GM19467 (cell line): Measurements from ENCODE around the gene HEY2.
"Not testable (repeated sequence)": the region's sequence is repeated elsewhere in the genome, so short reads cannot be mapped to it uniquely, and the experiment has no call there.

Source experiments
- ATAC-seq: cut with Tn5 transposase; IDR thresholded peaks from one replicate; pipeline ENCODE4 v1.9.1; 2021; ENCODE audit warnings: mild to moderate bottlenecking, moderate library complexity; ENCODE audit not compliant: unreplicated experiment

HEY2 gene

DNA sequence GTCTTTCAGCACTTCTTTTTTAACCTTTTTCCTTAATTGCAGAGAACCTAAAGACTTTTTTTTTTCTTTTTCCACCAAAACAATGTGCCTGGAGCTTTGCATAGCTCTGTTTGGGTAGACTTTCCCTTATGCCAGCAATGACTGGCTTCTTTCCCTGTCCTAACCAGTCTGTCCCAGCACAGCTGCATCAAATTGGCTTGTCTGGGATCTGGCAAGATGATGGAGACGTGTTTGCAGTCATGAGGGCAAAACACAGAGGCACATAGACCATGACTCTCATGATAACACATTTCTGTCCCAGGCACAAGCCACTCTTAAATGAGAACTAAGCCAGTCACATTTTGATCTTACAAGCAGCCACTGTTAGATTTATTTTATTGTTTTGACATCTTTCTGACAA, 16.5 kb downstream of the HEY2 start:
- ATAC-seq = no peak

DNA sequence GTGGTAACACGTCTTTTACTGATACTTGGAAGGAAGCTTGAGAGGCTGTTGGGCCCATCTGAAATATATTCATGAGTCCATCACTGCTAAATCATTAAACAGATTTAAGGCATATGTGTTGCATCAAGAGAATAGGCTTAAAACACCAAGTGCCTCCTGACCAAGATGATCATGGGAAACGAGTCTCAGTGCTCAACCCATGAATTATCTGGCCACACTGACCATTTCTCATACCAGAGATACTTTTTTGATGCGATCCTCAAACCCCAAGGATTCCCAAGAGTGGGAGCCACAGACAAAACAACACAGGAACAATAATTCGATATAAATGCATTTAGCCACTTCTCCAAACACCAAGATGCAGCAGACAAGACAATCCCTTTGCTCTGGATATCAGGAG, 17.2 kb downstream of the HEY2 start:
- no peak for ATAC-seq

DNA sequence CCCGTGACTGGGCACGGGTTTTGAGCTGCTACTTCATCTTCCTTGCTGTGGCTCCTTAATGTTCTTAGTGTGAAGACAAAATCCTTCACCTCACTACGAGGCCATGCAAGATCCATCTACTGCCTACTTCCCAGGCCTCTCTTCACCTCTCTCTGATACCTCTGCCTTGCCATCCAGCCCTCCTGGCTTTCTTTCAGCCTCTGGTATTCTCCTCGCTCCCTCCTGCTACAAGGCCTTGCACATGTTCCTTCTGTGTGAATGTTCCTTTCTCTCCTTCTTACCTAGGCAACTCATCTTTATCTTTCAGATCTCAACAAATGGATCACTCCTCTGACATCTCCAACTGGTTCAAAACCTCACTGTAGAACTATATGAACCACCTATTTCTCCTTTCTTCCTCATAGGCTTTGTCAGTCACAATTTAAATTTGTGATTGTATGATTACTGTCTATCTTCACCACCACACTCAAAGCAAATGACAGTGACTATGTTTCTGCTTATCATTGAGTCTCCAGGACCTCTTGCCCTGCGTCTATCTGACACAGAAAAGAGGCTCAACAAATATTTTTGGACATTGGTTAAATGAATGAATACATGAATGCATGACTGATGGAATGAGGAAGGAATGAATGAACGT, 19.8 kb downstream of the HEY2 start:
- ATAC-seq = no peak

DNA sequence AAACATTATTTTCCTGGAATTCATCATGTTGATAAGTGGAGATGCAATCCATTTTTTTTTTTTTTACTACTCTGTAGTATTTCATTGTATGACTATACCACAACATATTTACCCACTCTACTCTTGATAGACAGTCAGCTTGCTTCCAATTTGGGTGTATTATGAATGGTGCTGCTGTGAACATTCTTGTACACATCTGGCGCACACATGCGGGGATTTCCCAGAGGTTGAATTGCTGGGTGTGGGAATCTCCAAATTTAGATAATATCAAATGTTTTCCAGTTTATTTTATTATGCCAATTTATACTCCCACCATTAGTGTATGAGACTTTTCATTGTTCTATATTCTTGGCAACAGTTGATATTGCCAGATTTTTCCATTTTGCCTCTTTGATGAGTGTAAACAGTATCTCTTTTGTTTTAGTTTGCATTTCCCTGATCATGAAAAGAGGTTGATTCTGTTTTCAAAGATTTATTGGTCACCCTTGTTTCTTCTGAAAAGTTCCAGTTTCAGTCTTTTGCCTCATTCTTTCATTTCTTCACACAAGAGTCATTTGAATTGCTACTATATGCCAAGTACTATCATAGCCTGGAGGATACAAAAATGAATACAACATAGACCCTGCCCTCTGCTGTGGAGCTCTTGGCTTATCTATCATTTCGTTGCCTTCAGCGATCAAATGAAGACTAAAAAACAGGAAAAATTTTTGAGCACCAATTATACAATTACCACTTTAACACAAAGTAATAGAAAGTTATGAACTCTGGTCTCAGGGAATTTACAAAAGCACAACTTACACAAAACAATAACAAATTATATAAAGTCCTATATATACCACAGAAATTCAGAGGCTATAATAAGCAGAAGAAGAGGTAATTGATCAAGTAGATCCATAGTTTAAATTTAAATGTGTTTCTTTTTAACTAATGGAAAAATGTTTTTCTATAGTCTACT, 24.2 kb downstream of the HEY2 start:
- no peak for ATAC-seq

DNA sequence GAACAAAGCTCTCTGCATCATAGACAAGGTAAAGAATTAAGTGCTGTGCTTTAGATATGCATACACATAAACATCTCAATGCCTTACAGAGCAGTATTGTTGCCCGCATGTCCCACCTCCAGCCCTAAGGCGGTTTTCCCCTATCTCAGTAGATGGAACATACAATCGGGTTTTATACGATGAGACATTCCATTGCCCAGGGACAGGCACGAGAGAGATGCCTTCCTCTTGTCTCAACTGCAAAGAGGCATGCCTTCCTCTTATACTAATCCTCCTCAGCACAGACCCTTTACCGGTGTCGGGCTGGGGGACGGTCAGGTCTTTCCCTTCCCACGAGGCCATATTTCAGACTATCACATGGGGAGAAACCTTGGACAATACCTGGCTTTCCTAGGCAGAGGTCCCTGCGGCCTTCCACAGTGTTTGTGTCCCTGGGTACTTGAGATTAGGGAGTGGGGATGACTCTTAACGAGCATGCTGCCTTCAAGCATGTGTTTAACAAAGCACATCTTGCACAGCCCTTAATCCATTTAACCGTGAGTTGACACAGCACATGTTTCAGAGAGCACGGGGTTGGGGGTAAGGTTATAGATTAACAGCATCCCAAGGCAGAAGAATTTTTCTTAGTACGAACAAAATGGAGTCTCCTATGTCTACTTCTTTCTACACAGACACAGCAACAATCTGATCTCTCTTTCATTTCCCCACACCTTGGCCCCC, 26.8 kb downstream of the HEY2 start:
- not testable (repeated sequence) for ATAC-seq

DNA sequence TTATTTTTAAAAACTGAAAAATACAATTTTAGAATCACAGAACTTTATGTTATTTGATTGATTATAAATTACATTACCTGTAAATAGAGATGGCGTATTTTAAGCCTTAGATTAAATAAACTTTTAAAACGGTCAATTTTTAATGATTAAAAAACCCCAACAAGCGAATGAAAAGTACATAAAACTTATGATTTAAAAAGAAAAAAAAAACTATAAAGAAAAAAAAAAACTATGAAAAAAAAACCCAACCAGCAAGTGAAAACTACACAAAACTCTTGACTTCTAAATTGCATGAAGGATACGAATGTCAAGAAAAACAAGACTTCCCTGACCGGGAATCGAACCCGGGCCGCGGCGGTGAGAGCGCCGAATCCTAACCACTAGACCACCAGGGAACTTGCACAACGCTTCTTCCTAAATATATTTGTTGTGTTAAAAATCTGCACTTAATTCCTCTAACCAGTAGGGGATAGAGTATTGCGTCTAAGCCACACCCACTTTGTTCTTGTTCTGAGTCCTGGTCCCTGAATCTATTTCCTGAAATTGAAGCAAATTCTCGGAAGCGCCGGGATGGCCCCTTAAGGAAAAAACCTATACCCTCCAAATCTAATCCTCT, 30.6 kb downstream of the HEY2 start:
- peak; percentile 81 for ATAC-seq

DNA sequence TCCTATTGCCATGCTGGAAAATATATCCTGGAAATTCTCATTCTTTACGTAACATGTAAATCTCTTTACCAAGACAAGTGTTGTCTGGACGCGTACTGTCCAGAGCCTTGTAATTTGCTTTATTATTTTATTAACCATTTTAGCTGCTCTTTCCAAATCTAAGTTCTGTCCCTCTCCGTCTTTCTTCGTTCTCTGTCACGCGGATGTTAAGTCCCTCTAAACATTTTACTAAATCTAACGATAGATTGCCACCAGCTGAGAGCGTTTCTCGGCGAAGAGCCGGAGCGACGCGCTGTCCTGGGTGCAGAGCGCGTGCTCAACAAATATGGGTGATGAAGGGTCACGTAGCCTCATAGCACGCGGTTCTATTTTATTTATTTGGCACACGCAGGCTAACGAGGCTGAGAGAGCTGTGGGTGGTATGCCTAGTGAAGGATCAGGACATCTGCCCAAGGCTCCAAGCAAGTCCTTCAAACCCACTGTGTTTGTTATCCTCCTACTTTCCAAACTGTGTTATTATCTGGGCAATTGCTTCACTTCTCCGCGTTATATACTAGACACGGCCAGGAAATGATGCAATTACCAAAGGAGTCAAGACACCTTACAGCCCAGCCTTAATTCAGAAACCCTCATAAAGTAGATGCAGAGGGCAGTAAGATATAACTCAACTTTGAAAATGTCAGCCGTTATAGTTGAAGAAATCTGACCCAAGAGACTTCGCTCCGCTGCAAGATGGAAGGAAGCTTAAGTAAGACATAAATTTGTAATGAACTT, 31.3 kb downstream of the HEY2 start:
- ATAC-seq = peak; percentile 72

DNA sequence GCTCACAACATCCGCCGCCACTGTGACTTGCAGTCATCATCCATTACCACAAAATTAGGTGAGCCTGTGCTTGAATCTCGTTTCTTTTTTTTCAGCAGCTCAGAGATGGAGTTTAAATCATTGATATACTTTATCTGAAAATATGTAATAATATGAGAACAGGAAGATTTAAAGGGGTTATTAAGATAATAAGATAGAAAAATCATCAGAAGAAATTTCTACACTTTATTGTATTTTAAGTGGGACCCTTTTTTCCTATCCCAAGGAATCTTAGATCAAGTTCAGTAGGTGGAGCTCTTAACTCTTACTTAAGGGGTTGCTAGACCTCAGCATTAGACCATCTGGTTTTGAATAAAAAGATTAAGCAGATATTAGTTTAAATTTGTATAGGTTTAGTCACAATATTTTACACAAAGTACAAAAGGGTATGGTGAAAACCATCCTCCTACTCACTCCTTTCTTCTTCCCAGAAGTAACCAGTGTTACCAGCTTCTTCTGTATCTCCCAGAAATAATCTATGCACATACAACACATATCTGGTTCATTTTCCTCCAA, 32.0 kb downstream of the HEY2 start:
- ATAC-seq = peak; percentile 29

DNA sequence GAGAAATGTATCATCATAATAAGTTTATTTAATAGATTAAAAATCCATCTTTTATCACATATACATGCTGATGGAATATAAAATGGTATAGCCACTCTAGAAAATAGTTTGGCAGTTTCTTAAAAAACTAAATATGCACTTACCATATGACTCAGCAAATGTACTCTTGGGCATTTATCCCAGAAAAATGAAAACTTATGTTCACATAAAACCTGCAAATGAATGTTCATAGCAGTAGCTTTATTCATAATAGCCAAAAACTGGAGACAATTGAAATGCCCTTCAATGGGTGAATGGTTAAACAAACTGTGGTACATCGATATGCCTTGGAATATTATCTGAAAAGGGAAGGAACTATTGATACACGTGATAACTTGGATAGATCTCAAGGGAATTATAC, 34.9 kb downstream of the HEY2 start:
- ATAC-seq = no peak

DNA sequence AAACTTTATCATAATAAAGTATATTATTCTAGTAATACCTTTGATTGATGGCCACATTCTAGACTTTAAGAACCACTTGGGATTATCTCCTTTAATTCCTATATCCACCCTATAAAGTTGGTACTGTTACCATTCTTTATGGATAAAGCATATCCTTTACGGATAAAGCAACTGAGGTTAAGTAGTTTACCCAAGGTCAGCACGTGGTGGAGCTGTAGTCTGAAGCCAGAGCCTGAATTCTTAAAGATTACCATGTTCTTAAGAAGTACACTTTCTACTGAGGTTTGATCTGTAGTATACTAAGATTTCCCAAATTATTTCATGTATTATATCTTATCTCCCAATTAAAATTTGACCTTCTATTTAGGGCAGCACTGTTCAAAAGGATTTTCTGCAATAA, 38.4 kb downstream of the HEY2 start:
- no peak for ATAC-seq

DNA sequence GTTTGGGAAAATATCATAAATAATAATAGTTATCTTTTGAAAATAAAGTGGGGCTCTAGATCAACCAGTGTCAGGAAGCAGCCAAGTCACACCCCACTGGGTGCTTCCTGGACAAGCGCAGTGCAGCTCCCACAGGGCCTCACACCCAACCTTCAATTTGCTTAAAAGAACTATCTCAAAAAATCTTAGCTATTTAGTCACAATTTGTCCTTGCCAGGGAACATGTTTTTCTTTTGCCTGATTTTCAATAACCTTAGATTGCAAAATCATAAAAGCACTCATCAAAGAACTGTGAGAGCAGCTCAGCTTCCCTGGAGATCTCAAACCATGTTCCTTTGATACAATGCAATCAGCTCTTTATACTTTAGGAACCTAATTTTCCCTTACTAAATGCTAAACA, 39.7 kb downstream of the HEY2 start:
- no peak for ATAC-seq

DNA sequence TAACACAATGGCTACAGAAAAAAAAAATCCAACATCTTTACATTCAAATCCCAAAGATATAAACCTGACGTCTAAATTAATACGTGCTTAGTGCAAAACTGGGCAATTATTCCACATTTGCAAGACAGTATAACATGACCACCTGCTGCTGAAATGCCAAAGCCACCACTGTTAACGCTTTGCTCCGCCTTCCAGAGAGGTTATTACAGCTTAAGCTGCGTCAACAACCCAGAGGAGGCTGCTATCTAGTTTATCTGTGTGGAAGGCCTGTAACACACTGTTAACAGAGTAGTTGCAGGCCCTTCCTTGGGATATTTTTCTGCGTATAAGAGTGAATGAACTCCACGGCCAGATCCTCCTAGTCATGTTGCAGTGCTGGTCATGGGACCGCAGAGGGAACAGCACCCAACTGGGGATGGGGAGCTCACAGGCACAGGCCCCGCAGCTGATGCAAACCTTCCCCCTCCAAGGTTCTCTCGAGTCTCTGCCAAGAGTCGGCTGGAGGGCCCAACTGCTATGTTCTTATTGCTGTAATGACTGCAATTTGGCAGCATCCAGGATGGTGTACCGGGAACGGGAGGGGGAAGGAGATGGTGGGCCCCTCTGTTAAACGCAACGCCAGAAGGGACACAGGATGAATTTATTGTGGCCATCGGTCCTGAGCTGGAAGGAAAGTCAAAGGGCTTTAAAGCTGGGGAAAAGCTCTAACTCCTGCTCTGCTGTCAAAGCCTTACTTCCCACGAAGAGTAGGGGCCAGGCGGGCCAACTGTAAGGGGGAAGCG, 40.3 kb downstream of the HEY2 start:
- ATAC-seq = peak; percentile 29

DNA sequence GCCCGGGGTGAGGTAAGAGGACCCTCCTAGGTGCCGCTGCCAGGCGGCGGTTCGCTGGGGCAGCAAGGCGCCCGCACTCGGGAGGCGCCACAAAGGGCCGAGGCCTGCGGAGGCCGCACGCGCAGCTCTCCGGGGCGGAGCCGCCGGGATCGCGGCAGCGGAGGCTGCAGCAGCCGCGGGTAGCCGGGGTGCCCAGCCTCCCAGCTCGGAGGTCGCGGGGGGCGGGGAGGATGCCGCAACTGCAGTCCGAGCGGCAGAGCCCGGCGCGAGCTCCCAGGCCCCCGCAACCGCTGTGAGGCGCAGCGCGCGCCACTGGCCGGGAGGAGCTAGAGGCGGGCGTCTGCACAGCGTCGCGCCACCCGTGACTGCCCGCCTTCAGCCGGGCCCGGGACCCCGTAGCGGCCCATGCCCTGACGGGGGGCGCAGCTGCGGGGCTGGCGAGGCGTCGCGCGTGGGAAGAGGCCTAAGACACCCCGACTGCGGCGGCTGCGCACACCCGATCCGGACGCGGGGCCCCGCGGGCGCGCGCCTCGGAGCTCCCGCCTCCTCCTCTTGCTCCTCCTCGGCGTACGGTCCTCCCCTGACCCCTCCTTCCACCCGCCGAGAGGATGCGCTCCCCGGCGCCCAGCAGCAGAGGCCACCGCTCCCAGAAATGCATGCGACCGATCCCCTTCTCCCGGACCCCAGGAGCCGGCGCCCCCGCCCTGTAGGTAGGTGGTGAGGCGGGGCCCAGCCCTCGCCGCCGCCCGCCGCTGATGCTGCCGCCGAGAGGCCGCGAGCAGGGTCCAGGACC, 41.1 kb downstream of the HEY2 start, which contains the start of gene NCOA7:
NCOA7 (plus strand) TSS at position 603 of the 793 bp plus-strand sequence. CDS start 24,395 bp downstream, outside the sequence.
- ATAC-seq = peak; percentile 75

DNA sequence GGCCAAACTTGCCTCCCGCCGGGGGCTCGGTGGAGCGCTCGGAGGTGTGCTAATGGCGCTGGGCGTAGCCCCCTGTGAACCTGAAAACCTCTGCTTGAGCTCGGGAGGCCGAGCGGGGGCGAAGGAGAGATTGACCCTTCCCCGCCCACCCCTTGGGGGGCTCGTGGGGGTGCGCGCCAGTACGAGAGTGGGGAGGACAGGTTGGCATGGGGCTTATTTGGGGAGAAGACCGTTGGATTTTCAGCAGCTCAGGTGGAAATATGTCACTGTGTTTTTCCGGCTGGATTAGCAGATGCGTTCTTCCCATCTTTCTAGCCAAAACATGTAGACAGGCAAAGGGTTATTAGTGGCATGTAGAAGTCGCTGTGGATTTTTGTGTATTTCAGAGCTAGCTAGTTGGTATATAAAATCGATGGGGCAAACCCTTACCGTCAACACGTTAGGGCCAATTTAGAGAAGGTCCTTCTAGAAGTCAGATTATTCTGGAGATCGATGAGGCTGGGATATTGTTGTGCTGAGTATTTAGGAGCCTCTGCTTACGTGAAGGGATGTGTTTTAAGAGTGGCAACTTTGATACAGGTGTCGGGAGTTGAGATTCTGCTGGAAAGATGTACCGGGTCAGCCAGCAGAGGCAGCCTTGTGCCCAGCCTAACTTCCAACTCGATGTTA, 41.9 kb downstream of the HEY2 start:
- ATAC-seq = peak; percentile 31

DNA sequence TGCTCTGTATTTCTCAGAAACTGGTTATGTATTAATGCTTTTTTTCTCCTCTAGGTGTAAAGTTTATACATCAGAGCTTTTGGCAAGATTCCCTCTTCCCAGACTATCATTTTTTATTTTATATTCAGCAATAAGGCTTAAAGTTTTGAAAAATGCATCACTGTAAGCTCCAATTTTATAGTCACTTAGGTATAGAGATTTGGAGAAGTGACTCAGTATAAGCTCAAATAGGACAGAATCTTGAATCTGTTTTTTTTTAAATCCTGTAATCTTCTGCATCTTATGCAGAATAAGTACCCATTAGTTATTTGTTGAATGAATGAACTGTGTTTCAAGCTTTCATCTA, 42.4 kb downstream of the HEY2 start:
- no peak for ATAC-seq

DNA sequence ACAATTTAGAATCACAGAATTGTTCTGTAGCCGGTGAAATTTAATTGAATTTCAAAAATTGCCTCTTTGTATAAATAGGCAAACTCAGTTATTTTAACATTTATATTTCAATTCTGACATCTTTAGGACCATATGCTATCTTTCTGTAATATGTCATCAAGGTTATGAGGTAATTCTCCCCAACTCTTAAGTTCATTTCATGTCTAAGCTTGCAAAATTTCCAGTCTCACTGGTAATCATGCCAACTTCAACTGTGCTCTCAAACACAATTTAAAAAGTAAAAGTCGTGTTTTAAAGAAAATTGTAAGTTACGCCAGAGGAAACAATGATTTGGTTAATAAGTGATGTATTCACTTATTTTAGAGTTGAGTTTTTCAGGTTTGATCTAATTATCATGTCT, 42.7 kb downstream of the HEY2 start:
- ATAC-seq = no peak

DNA sequence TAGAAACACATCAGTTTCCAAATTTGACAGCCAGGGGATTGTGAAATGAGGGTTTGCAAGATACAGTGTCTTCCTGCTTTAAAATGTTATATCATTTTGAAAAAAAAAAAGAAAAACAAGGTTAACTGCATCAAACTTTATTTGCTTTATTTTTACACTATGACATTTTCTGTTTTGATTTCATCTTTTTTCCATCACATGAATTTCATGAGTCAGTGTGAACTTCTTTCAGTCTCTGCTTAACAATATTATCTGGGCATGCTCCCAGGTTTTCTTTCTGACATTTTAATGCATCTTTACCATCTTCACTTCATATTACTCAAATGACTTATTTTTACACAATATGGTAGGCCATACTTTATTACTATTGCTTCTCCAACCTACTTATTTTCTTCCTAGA, 43.2 kb downstream of the HEY2 start:
- ATAC-seq = no peak

DNA sequence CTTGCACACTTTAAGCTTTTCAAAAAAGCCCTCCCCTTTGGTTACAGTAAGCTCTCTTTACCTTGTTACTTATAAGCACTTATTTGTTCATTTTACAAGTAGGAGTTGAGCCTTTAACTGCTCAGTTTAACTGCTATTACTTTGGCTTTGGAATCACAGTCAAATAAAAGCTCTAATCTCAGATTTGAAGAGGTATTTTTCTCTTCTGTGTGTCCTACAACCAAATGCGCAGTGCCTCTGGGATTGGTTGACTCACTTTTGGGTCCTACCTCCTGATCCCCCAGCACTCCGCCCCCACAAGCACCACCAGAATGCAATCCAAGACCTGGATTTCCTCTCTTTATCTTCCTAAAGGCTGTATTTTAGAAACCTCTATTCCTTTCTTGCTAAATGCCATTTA, 43.8 kb downstream of the HEY2 start:
- no peak for ATAC-seq
